Loucy (cell line): Measurements from ENCODE around the gene TIGIT.

ENCODE experiments used
- CTCF ChIP-seq: fragments of 200-600 bp; sonication (generic); conservative IDR thresholded peaks from 2 replicates; pipeline ENCODE4 v1.5.1; 2014; ENCODE audit warnings: mild to moderate bottlenecking, antibody characterized with exemption, low read length
- EZH2phosphoT487 ChIP-seq: fragments of 200-600 bp; IDR thresholded peaks from 2 replicates; pipeline ENCODE4 v1.6.1; 2018; ENCODE audit warnings: antibody characterized with exemption, mild to moderate bottlenecking, moderate library complexity, borderline replicate concordance

GRCh38 chr3:114351123-114351821, 57.4 kb downstream of the TIGIT start:
- no peak for TF ChIP-seq CTCF
- TF ChIP-seq EZH2phosphoT487, result no peak
